Peyer's patch (tissue), 4 donors: ENCODE measurements around the gene SLC4A8.

Source experiments
- CTCF ChIP-seq, 6 experiments: fragments of 450-650 bp in 4 of 6; fragments of 200-600 bp in 2 of 6; sonication (generic) in 1 of 6; IDR thresholded peaks; one replicate each; pipeline ENCODE4 v1.5.1; 2017 to 2019; ENCODE audit warnings: antibody characterized with exemption in 6 of 6, mild to moderate bottlenecking in 3 of 6, moderate library complexity in 1 of 6
- POLR2A ChIP-seq, 2 donors: fragments of 450-650 bp; IDR thresholded peaks; one replicate each; pipeline ENCODE4 v1.5.1; 2017; ENCODE audit warnings: antibody characterized with exemption in 2 of 2, mild to moderate bottlenecking in 2 of 2, moderate library complexity in 2 of 2

- no peak for TF ChIP-seq POLR2A (IDR thresholded peaks at IDR 0.05)
- TF ChIP-seq CTCF (IDR thresholded peaks at IDR 0.05) = no peak
Measured at GRCh38 chr12:51434305-51434704, 9.7 kb downstream of the SLC4A8 start.
